Parietal lobe (tissue), 2 donors: ENCODE data around the gene ARFGAP3. TPM values are rescaled to one million over a fixed set of nuclear protein-coding genes. Genes with fewer than 3 reads are reported as not detected.

Source experiments
- small RNA-seq: library from RNA; depleted of rRNA; stranded (forward); fragments of <200 nt; gene quantifications from one replicate; pipeline ENCODE3, GENCODE V24; 2014; ENCODE audit warnings: low replicate concordance
- total RNA-seq: library from RNA; depleted of rRNA; stranded (reverse); fragments of >200 nt; gene quantifications from one replicate; pipeline ENCODE4 v1.2.3, GENCODE V29; 2014

Gene ARFGAP3
- total RNA-seq, result 66.7 TPM

GRCh38 chr22:42856865-42857704 lies at the start of gene ARFGAP3:
Gene ARFGAP3 (minus strand): TSS chr22:42857273. CDS start chr22:42857182, 91 bp downstream.

Small RNA genes within 50 kb of the gene (small RNA-seq; reads per million reads assigned to genes)
- not detected for gene RF00019

Other genes starting within 250 kb of the ARFGAP3 start
- 34.1 TPM for gene POLDIP3, start 242.4 kb downstream of the ARFGAP3 start, total RNA-seq
- gene ATP5MGL, start 216.7 kb downstream of the ARFGAP3 start, total RNA-seq, result 2.2 TPM
- gene CYB5R3, start 207.9 kb downstream of the ARFGAP3 start, total RNA-seq, result 27.5 TPM
- gene A4GALT, start 136.4 kb downstream of the ARFGAP3 start, total RNA-seq, result 0.94 TPM
- 27.9 TPM for gene PACSIN2, start 157.9 kb upstream of the ARFGAP3 start, total RNA-seq
- 49.5 TPM for gene TTLL1, start 232.1 kb upstream of the ARFGAP3 start, total RNA-seq